HG02973 (cell line): ENCODE results near the gene ZNF407.
A peak's percentile ranks its signal among the peaks of the same experiment; 100 is the strongest.

Experiments
- ATAC-seq: cut with Tn5 transposase; IDR thresholded peaks from one replicate; pipeline ENCODE4 v1.9.1; 2021; ENCODE audit warnings: moderate library complexity; ENCODE audit not compliant: unreplicated experiment

Gene ZNF407

DNA sequence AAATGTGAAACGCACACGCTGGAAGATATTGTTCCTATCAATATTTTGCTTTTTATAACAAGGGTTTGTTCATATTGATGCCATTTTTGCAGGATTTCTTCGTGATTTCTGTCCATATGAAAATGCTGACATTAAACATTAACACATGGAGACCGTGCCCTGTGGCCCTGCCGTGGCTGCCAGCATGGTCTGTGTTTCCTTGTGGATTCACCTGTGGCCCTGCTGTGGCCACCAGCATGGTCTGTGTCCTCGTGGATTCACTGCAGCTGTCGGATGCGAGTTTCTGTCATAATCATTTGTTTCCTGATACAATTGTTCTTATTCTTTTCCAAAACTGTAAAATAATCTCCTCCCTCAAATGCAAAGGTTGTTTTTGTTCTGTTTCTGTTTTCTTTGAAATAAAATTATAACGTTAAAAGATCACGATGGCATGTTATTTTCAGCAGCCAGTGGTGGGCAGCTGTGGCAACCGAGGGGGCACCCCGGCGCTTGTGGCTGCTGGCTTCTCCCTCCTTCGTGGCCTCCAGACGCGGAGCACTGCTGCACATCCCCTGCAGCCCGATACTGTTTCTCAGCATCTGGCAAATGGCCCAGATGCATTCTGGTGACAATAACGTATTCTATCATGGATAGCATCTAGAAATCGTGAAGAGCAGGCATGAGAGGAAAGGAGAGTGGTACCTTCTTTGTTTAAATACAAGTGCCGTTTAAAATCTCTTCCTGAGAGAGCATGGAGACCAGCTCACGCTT, 467.8 kb downstream of the ZNF407 start:
- ATAC-seq, result no peak

GRCh38 chr18:75066021-75066880, 468.6 kb downstream of the ZNF407 start:
- ATAC-seq, result no peak

DNA sequence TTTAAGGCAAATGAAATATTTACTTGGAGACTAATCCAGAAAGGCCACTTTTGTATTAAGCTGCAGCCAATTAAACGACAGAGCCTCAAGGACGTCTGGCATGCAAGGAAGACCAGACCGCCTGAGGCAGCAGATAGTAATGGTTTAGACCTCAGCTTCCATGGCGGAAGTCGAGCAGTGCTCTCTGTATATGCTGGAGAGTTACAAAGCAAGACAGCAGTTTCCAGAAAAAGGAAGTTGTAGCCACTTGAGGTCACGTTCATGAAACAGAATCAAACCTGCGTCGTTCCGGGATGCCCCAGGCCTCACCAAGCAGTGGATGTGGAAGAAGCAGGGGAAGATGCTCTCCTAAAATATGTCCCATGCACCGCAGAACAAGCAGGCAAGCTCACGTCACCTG, 469.3 kb downstream of the ZNF407 start:
- no peak for ATAC-seq

- no peak for ATAC-seq
Observed at GRCh38 chr18:75067996-75068645, 470.5 kb downstream of the ZNF407 start.

GRCh38 chr18:75068682-75069435, 471.2 kb downstream of the ZNF407 start:
- ATAC-seq, result no peak

DNA sequence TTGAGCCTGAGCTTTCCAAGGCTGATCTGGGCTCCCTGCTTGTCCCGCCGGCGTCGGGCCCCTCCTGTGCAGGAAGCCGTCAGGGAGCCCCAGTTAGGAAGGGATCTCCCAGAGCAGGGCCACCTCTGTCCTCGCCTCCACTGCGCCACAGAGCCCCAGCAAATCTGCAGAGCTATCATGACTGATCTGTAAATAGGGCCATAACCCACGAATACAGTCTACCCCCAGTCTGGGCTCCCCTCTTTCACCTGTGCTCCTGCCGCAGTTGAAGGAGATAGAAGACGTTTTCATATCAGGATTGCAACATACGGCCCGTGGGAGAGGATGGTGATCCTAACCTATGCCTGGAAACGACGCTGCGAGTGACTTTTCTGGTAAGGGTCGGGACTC, 472.6 kb downstream of the ZNF407 start:
- no peak for ATAC-seq

GRCh38 chr18:75070625-75071483, 473.2 kb downstream of the ZNF407 start:
- peak; percentile 73 for ATAC-seq

- ATAC-seq, result no peak
Observed at GRCh38 chr18:75071484-75071785, 473.8 kb downstream of the ZNF407 start.

- ATAC-seq, result no peak
Observed at GRCh38 chr18:75071866-75072671, 474.4 kb downstream of the ZNF407 start.

- ATAC-seq, result no peak
Observed at GRCh38 chr18:75072672-75073371, 475.2 kb downstream of the ZNF407 start.

- no peak for ATAC-seq
Observed at GRCh38 chr18:75073654-75074053, 476.0 kb downstream of the ZNF407 start.

DNA sequence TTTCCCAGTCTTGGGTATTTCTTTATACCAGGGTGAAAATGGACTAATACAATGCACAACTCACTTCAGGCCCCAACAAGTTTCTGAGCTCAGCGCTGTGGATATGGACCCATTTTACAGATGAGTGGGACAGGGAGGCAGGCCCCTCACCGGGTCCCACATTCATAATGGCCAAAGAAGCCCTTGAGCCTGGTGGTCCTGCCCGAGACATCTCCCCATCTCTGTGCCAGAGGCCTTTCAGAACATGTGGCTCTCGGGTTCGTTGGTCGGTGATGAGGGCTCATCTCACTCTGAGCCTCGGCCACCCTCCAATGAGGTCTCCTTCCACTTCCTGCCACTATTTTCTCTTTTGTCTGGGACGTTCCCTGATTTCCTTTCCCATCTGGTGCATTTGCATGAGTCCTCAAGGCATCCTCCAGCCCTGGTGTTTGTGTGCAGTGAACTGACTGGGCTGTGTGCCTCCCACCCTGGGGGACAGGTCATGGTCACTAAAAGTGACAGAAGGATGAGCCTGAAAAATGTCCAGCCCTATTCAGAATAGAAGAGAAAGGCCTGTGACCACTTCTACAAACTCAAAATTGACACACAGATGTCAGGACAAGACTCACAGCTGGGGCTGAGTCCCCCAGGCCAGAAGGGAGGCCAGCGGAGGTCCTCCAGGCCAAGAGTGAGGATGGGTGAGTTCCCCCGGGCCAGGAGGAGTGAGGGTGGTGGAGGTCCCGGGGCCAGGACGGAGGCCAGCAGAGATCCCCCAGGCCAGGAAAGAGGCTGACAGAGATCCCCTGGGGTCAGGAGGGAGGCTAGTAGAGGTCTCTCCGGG, 476.7 kb downstream of the ZNF407 start:
- no peak for ATAC-seq

DNA sequence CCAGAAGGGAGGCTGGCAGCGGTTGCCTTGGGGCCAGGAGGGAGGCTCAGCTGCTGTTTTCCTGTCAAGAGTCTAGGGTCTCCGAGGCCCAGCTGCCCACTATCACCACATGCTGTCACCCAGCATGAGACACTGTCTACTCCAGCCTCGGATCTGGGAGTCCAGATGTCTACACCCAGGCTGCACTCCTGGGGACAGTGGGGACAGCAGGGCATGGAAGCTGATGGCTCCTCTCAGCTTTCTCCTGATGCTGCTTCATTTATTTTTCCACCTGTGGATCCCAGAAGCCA, 477.3 kb downstream of the ZNF407 start:
- no peak for ATAC-seq

GRCh38 chr18:75075429-75075841, 477.8 kb downstream of the ZNF407 start:
- no peak for ATAC-seq

GRCh38 chr18:75076286-75076685, 478.6 kb downstream of the ZNF407 start:
- no peak for ATAC-seq

DNA sequence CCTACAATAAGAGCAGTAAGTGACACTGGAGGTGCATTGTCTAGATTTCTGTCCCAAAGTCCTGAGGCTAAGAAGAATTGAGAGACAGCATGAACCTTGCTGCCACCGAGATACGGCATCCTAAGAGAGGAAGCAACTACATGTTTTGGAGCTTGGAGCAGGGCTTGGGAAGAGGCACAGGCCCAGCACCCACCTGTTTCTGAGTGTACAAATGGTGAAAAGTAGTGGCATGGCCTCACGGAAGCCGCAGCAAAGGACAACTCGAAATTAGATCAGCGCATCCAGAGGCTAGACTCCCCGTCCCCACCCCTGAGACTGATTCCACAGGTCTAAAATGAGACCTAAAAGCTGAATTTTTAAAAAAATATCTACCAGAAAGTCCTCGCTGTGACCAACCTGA, 483.8 kb downstream of the ZNF407 start:
- ATAC-seq, result no peak

DNA sequence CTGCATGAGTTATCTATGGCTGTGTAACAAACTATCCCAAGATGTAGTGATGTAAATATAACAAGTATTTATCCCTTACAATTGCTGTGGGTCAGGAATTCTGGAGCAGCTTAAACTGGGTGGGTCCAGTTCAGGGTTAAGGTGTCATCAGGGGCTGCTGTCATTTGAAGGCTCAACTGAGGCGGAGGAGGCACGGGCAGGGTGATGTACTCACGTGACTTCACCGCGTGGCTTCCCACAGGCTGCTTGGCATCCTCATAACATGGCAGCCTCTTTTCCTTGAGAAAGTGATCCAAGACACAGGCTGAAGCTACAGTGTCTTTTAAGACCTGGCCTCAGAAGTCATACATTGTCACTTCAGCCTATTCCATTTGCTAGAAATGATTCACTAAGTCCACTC, 485.5 kb downstream of the ZNF407 start:
- no peak for ATAC-seq

DNA sequence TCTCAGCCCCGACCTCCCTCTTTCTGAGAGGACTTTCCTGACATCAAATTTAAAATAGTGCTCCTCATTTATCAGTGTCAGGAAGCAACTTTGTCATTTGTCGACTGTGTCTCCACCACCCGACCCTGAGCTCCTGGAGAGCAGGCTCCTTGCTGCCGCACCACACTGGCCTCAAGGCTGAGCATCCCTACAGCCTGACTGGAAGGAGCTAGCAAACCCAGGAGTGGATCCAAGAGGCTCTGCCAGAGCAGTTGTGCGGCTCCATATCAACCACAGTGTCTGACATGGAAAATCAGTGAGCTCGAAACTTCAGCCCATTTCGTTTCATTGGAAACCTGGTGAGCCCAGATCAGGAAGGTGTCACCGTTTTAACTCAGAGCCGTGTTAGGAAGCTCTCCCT, 486.1 kb downstream of the ZNF407 start:
- no peak for ATAC-seq
